Activated CD8-positive, alpha-beta memory T cell treated with anti-CD3 and anti-CD28 coated beads, Interleukin-2, amount 50 U/mL, for 1 hour (primary cell): Measurements from ENCODE around the gene L2HGDH.
"Not testable (repeated sequence)": the region's sequence is repeated elsewhere in the genome, so short reads cannot be mapped to it uniquely, and the experiment has no call there.

Experiments used
- DNase-seq: peaks from one replicate; pipeline ENCODE4 v3.0.0-alpha.2; 2020; ENCODE audit errors: extremely low read depth

The L2HGDH gene

GRCh38 chr14:50339178-50339804 is 27.3 kb upstream of the L2HGDH start:
- no peak for DNase-seq

- DNase-seq = no peak
Observed at GRCh38 chr14:50338587-50338986, 26.6 kb upstream of the L2HGDH start.

- DNase-seq = no peak
Observed at GRCh38 chr14:50335989-50336824, 24.2 kb upstream of the L2HGDH start.

- DNase-seq = no peak
Observed at GRCh38 chr14:50335389-50335788, 23.4 kb upstream of the L2HGDH start.

GRCh38 chr14:50334211-50334610 is 22.2 kb upstream of the L2HGDH start:
- no peak for DNase-seq

- no peak for DNase-seq
Observed at GRCh38 chr14:50333014-50333509, 21.0 kb upstream of the L2HGDH start.

GRCh38 chr14:50331596-50331995 is 19.6 kb upstream of the L2HGDH start:
- DNase-seq = no peak

- DNase-seq = peak; percentile 51
Observed at GRCh38 chr14:50321009-50321660, 9.1 kb upstream of the L2HGDH start.

GRCh38 chr14:50320283-50320682 is 8.3 kb upstream of the L2HGDH start:
- DNase-seq = no peak

GRCh38 chr14:50319721-50320120 is 7.7 kb upstream of the L2HGDH start:
- DNase-seq = no peak

- no peak for DNase-seq
Observed at GRCh38 chr14:50319293-50319692, 7.3 kb upstream of the L2HGDH start.

- no peak for DNase-seq
Observed at GRCh38 chr14:50318031-50318626, 6.1 kb upstream of the L2HGDH start.

- not testable (repeated sequence) for DNase-seq
Observed at GRCh38 chr14:50314098-50314497, 2.1 kb upstream of the L2HGDH start.

- peak; percentile 19 for DNase-seq
Observed at GRCh38 chr14:50312734-50313054, 665 bp upstream of the L2HGDH start.

- no peak for DNase-seq
Observed at GRCh38 chr14:50311337-50311971, 575 bp downstream of the L2HGDH start.

GRCh38 chr14:50310445-50310844 is 1.6 kb downstream of the L2HGDH start:
- no peak for DNase-seq

- no peak for DNase-seq
Observed at GRCh38 chr14:50308363-50308915, 3.6 kb downstream of the L2HGDH start.

- DNase-seq = no peak
Observed at GRCh38 chr14:50303744-50304471, 8.1 kb downstream of the L2HGDH start.

GRCh38 chr14:50301914-50302313 is 10.1 kb downstream of the L2HGDH start:
- no peak for DNase-seq

GRCh38 chr14:50299585-50299984 is 12.4 kb downstream of the L2HGDH start:
- DNase-seq = no peak

GRCh38 chr14:50290306-50290705 is 21.7 kb downstream of the L2HGDH start:
- DNase-seq = no peak
